Osteoblast (primary cell): Measurements from ENCODE around the gene PAK2. TPM values are rescaled to one million over a fixed set of nuclear protein-coding genes. Genes with fewer than 3 reads are reported as not detected.

Experiments
- DNase-seq: peaks from one replicate; pipeline ENCODE4 v3.0.0; 2011; ENCODE audit warnings: low spot score, mixed read lengths; ENCODE audit not compliant: insufficient read length; ENCODE audit errors: missing footprints
- H2AFZ ChIP-seq: 2 replicates; pipeline ENCODE4 v1.6.0; 2011; ENCODE audit warnings: mild to moderate bottlenecking, low read length
- H3K27ac ChIP-seq: 2 replicates; pipeline ENCODE4 v1.5.1; 2011; ENCODE audit warnings: mild to moderate bottlenecking, low read depth, low read length, moderate library complexity
- H3K27me3 ChIP-seq: 2 replicates; pipeline ENCODE4 v1.6.0; 2012; ENCODE audit warnings: mild to moderate bottlenecking, control low read depth, inconsistent platforms, low read length, moderate library complexity; ENCODE audit not compliant: insufficient read depth
- H3K36me3 ChIP-seq: 2 replicates; pipeline ENCODE4 v1.5.1; 2011; ENCODE audit warnings: mild to moderate bottlenecking, low read length, control low read depth, moderate library complexity; ENCODE audit not compliant: insufficient read depth
- H3K4me1 ChIP-seq: 2 replicates; pipeline ENCODE4 v1.5.1; 2011; ENCODE audit warnings: mild to moderate bottlenecking, low read length, control low read depth, moderate library complexity; ENCODE audit not compliant: insufficient read depth
- H3K4me2 ChIP-seq: 2 replicates; pipeline ENCODE4 v1.6.0; 2011; ENCODE audit warnings: mild to moderate bottlenecking, low read length; ENCODE audit not compliant: insufficient read depth
- H3K4me3 ChIP-seq: fragments of 200-600 bp; sonication (generic); 3 replicates; pipeline ENCODE4 v1.5.1; 2012; ENCODE audit warnings: mild to moderate bottlenecking, low read length, inconsistent platforms; ENCODE audit not compliant: insufficient read depth
- H3K79me2 ChIP-seq: 2 replicates; pipeline ENCODE4 v1.6.0; 2012; ENCODE audit warnings: mild to moderate bottlenecking, low read length, control low read depth, inconsistent platforms; ENCODE audit not compliant: insufficient read depth
- H3K9me3 ChIP-seq: 2 replicates; pipeline ENCODE4 v1.5.1; 2011; ENCODE audit warnings: low read depth, low read length, control low read depth
- H4K20me1 ChIP-seq: 2 replicates; pipeline ENCODE4 v1.6.0; 2012; ENCODE audit warnings: mild to moderate bottlenecking, low read length, control low read depth; ENCODE audit not compliant: insufficient read depth
- total RNA-seq: library from RNA; depleted of rRNA; stranded (reverse); fragments of >200 nt; gene quantifications from 2 replicates; pipeline ENCODE4 v1.2.3, GENCODE V29; 2012
- TF ChIP-seq, protein P1 (sequence below): IDR thresholded peaks from 2 replicates; pipeline ENCODE4 v1.5.1; 2011; ENCODE audit warnings: mild to moderate bottlenecking, low read depth, low read length, moderate library complexity; ENCODE audit errors: extremely low read depth

PAK2 gene
- total RNA-seq, 1 donor, result 36.6 TPM

DNA sequence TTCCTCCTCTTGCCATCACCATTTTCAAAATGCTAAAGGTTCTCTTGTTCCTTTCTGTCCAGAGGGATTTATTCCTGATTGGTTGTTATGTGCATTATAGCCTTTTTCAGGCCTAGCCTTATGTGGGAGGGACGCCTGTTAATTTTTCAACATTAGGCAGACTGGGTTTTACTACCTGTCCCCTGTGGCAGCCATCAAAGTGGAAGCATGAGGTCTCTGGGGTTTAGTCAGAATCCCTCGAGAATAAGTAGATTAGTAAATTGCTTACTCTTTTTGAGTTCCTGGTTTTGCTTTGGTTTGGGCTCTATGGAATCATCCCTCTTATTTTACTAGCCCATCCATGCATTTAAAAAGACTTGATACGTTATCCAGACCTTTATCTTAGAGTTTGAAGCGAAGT, 32.4 kb downstream of the PAK2 start:
- no peak overlapping the region for H3K4me2 ChIP-seq

DNA sequence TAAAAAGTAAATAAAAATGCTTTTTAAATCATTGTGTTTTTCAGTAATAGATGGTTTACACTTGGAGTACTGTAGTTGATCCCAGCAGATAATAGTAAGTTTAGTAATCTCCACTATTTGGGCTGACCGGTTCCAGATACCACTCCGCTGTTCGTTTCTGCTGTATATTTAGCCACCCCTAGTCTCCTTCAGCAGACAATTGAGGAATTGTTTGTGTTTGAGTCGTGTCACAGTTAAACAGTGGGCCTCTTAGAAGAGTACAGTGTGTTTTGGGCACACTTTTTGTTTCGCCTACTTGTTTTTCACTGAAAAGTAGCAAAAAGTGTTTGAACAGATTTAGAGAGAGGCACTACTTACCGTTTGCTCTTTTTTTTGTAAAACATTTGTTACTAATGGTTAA, 33.2 kb downstream of the PAK2 start:
- Histone ChIP-seq H3K4me3 (no peak overlapping the region), H3K4me2 (no peak overlapping the region), H3K9me3 (no peaks in the 10 kb centered on the region), H3K79me2 (peaks cover 93% of the 10 kb centered on the region), H3K36me3 (peaks cover 4% of the 10 kb centered on the region), H3K4me1 (peaks cover 19% of the 10 kb centered on the region), H3K27me3 (no peaks in the 10 kb centered on the region), H3K27ac (no peak overlapping the region), H2AFZ (no peak overlapping the region), H4K20me1 (peaks cover 44% of the 10 kb centered on the region)
- no peak for DNase-seq
- TF ChIP-seq, protein P1, sequence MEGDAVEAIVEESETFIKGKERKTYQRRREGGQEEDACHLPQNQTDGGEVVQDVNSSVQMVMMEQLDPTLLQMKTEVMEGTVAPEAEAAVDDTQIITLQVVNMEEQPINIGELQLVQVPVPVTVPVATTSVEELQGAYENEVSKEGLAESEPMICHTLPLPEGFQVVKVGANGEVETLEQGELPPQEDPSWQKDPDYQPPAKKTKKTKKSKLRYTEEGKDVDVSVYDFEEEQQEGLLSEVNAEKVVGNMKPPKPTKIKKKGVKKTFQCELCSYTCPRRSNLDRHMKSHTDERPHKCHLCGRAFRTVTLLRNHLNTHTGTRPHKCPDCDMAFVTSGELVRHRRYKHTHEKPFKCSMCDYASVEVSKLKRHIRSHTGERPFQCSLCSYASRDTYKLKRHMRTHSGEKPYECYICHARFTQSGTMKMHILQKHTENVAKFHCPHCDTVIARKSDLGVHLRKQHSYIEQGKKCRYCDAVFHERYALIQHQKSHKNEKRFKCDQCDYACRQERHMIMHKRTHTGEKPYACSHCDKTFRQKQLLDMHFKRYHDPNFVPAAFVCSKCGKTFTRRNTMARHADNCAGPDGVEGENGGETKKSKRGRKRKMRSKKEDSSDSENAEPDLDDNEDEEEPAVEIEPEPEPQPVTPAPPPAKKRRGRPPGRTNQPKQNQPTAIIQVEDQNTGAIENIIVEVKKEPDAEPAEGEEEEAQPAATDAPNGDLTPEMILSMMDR, result no peak

More for the DNA sequence above, 32.4 kb downstream of the PAK2 start:
- H2AFZ ChIP-seq, result no peak overlapping the region
- H3K4me1 ChIP-seq, result peaks cover 19% of the 10 kb centered on the region
- H3K36me3 ChIP-seq, result peaks cover 4% of the 10 kb centered on the region
- H3K79me2 ChIP-seq, result peaks cover 93% of the 10 kb centered on the region
- H4K20me1 ChIP-seq, result peaks cover 46% of the 10 kb centered on the region
- H3K27me3 ChIP-seq, result no peaks in the 10 kb centered on the region
- no peak for DNase-seq
- no peak overlapping the region for H3K4me3 ChIP-seq
- H3K27ac ChIP-seq, result no peak overlapping the region
- TF ChIP-seq, protein P1, result no peak
- H3K9me3 ChIP-seq, result no peaks in the 10 kb centered on the region

DNA sequence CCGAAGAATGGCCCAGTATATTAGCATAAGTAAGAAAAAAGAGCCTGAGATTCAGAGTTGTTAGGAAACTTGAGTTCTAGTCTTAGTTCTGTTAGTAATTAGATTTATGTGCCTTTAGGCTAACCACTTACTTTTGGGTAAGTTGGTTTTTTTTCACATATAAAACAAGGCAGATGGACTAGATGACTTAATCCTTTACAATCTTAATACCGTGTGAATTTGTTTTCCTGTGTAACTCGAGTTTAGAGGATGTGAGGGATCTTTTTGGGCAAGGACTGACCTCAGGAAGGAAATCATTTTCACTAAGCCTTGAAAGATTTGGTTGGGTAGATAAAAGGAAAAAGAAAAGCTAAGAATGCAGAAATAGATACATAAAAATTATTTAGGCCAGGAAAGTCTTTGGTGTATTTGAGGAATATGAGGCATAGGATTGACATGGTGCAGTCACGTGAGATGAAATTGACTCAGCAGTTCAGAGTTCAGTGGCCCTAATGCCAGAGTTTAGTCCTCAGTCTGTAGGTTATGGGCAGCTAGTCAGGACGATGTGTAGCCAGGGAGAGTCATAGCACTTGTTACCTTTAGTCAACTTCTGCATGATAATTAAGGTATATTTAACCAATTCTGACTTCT, 34.6 kb downstream of the PAK2 start:
- Histone ChIP-seq H3K4me1 (peaks cover 29% of the 10 kb centered on the region), H4K20me1 (peaks cover 48% of the 10 kb centered on the region), H3K36me3 (no peaks in the 10 kb centered on the region), H3K79me2 (peaks cover 91% of the 10 kb centered on the region), H3K27me3 (no peaks in the 10 kb centered on the region), H3K27ac (peak overlapping the region; percentile 56), H3K4me3 (no peak overlapping the region), H2AFZ (no peak overlapping the region), H3K4me2 (no peak overlapping the region), H3K9me3 (no peaks in the 10 kb centered on the region)
- TF ChIP-seq, protein P1, result no peak
- DNase-seq, result peak; percentile 41

DNA sequence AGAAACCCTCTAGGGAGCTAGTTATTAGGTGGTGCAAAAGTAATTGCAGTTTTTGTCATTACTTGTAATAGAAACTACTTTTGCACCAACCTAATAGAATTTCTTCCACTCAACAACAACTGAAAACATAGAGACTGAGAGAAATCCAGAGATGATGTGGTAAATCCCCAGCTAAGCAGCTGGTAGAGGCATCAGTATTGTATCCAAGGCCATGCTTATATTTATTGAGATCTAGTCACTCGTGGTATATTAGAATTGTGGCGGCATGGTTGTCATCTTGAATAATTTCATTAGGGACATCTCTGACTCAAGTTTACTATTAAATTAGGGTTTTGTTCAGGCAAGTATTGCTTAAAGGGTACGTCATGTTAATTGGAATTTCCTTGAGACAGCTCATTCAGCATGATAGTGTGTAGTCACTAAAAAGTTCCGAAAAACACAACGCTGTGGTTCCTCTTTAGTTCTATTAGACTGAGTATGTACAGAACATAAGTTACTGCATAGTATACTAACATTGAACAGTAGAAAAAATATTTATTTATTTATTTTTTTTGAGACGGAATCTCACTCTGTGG, 35.3 kb downstream of the PAK2 start:
- Histone ChIP-seq H4K20me1 (peaks cover 53% of the 10 kb centered on the region), H3K4me3 (no peak overlapping the region), H3K79me2 (peaks cover 92% of the 10 kb centered on the region), H3K27ac (peak overlapping the region; percentile 56), H3K4me2 (no peak overlapping the region), H3K27me3 (no peaks in the 10 kb centered on the region), H3K9me3 (no peaks in the 10 kb centered on the region), H3K36me3 (peaks cover 2% of the 10 kb centered on the region), H2AFZ (no peak overlapping the region), H3K4me1 (peaks cover 33% of the 10 kb centered on the region)
- no peak for DNase-seq
- TF ChIP-seq, protein P1, result no peak
